ENCODE data around the gene AOC1. TPM values are rescaled to one million over a fixed set of nuclear protein-coding genes. Genes with fewer than 3 reads are reported as not detected.

The AOC1 gene
- total RNA-seq, 4 donors from 2014 or later, result not detected

GRCh38 chr7:150910996-150911422 lies 58.7 kb downstream of the AOC1 start:
- 56 to 63% methylated on average over 12 of the region's 12 CpGs for WGBS, 2 donors
- DNase-seq (ENCODE audit: low spot score in 2 of 2), result no peak
- no peak overlapping the region for H3K27ac ChIP-seq
- TF ChIP-seq CTCF (IDR thresholded peaks at IDR 0.05), result no peak
- TF ChIP-seq EP300 (IDR thresholded peaks at IDR 0.05), result no peak
- no peak for TF ChIP-seq POLR2A (IDR thresholded peaks at IDR 0.05)
- H3K9me3 ChIP-seq, result no peaks in the 10 kb centered on the region
- H3K36me3 ChIP-seq, result no peaks in the 10 kb centered on the region
- H3K27me3 ChIP-seq, result peaks cover 0 to 5% of the 10 kb centered on the region in 2 donors
- H3K4me1 ChIP-seq, result no peaks in the 10 kb centered on the region
- H3K4me3 ChIP-seq, result no peak overlapping the region

Other genes starting within 250 kb of the AOC1 start
- gene GIMAP6, start 220.1 kb upstream of the AOC1 start, total RNA-seq, result 10 to 100 TPM; 14.4 to 68.8 (median 29.4) TPM
- gene GIMAP2, start 166.8 kb upstream of the AOC1 start, total RNA-seq, result 10 to 100 TPM in 1 of 4 donors, 1 to 10 TPM in 3; 6.3 to 22.0 (median 7.8) TPM
- 10 to 100 TPM in 1 of 4 donors, 1 to 10 TPM in 3; 4.0 to 10.4 (median 8.4) TPM for gene GIMAP1, start 135.9 kb upstream of the AOC1 start, total RNA-seq
- gene GIMAP5, start 115.1 kb upstream of the AOC1 start, total RNA-seq, result 10 to 100 TPM; 22.0 to 36.7 (median 33.4) TPM
- gene TMEM176B, start 52.2 kb upstream of the AOC1 start, total RNA-seq, result 10 to 100 TPM; 33.9 to 83.1 (median 63.2) TPM
- gene TMEM176A, start 51.7 kb upstream of the AOC1 start, total RNA-seq, result 10 to 100 TPM; 21.8 to 62.4 (median 36.1) TPM
- gene KCNH2, start 125.8 kb downstream of the AOC1 start, total RNA-seq, result 1 to 10 TPM; 1.5 to 9.0 (median 2.4) TPM
- gene NOS3, start 138.5 kb downstream of the AOC1 start, total RNA-seq, result 10 to 100 TPM; 20.3 to 38.1 (median 23.8) TPM
- not detected for gene ATG9B, start 172.0 kb downstream of the AOC1 start, total RNA-seq
- 10 to 100 TPM; 21.0 to 49.0 (median 31.6) TPM for gene ABCB8, start 175.9 kb downstream of the AOC1 start, total RNA-seq
- 1 to 10 TPM; 1.7 to 6.0 (median 4.0) TPM for gene ASIC3, start 196.0 kb downstream of the AOC1 start, total RNA-seq
- gene CDK5, start 205.4 kb downstream of the AOC1 start, total RNA-seq, result 10 to 100 TPM in 1 of 4 donors, 1 to 10 TPM in 3; 3.6 to 13.1 (median 7.1) TPM
- gene SLC4A2, start 207.1 kb downstream of the AOC1 start, total RNA-seq, result 100 to 1,000 TPM in 1 of 4 donors, 10 to 100 TPM in 3; 74.3 to 111 (median 91.4) TPM
- 100 to 1,000 TPM in 1 of 4 donors, 10 to 100 TPM in 3; 69.9 to 139 (median 79.7) TPM for gene FASTK, start 228.3 kb downstream of the AOC1 start, total RNA-seq
- gene TMUB1, start 231.0 kb downstream of the AOC1 start, total RNA-seq, result 10 to 100 TPM; 24.3 to 61.5 (median 33.8) TPM
- gene AGAP3, start 234.0 kb downstream of the AOC1 start, total RNA-seq, result 100 to 1,000 TPM in 2 of 4 donors, 10 to 100 TPM in 2; 40.0 to 114 (median 87.2) TPM

All from tibial nerve (tissue), 4 donors.